GM23338 (cell line): Measurements from ENCODE around the gene P2RY8. TPM values are rescaled to one million over a fixed set of nuclear protein-coding genes. Genes with fewer than 3 reads are reported as not detected.

Source experiments
- ATAC-seq: fragments of 200-7000 bp; cut with Tn5 transposase; 3 replicates; pipeline ENCODE4 v1.9.1; 2020
- DNase-seq: peaks from one replicate; pipeline ENCODE4 v3.0.0-alpha.2; 2015; ENCODE audit warnings: low spot score
- H2AFZ ChIP-seq: fragments of 200-600 bp; sonication (generic); 2 replicates; pipeline ENCODE4 v1.8.0; 2016; ENCODE audit warnings: antibody characterized with exemption, mild to moderate bottlenecking, moderate library complexity
- H3F3A ChIP-seq: fragments of 200-600 bp; sonication (generic); replicated peaks from 2 replicates; pipeline ENCODE4 v1.8.0; 2017; ENCODE audit warnings: antibody characterized with exemption, mixed run types, low read depth
- H3K27ac ChIP-seq: fragments of 200-600 bp; sonication (generic); 2 replicates; pipeline ENCODE4 v1.6.1; 2016; ENCODE audit warnings: low read depth
- H3K27me3 ChIP-seq: fragments of 200-600 bp; sonication (generic); 2 replicates; pipeline ENCODE4 v1.8.0; 2016; ENCODE audit warnings: mild to moderate bottlenecking, mixed run types, moderate library complexity; ENCODE audit not compliant: insufficient read depth
- H3K36me3 ChIP-seq: fragments of 200-600 bp; sonication (generic); 2 replicates; pipeline ENCODE4 v1.8.0; 2016; ENCODE audit warnings: mild to moderate bottlenecking; ENCODE audit not compliant: insufficient read depth
- H3K4me1 ChIP-seq: fragments of 200-600 bp; sonication (generic); 2 replicates; pipeline ENCODE4 v1.8.0; 2016; ENCODE audit warnings: mild to moderate bottlenecking, moderate library complexity; ENCODE audit not compliant: insufficient read depth
- H3K4me2 ChIP-seq: fragments of 200-600 bp; sonication (generic); 2 replicates; pipeline ENCODE4 v1.7.1; 2017; ENCODE audit warnings: mixed run types
- H3K4me3 ChIP-seq: fragments of 200-600 bp; sonication (generic); 2 replicates; pipeline ENCODE4 v1.6.1; 2016; ENCODE audit warnings: mixed run types
- H3K79me2 ChIP-seq: fragments of 200-600 bp; sonication (generic); replicated peaks from 2 replicates; pipeline ENCODE4 v1.8.0; 2017; ENCODE audit warnings: mild to moderate bottlenecking; ENCODE audit not compliant: insufficient read depth
- H3K9me2 ChIP-seq: fragments of 200-600 bp; sonication (generic); 2 replicates; pipeline ENCODE4 v1.8.0; 2017; ENCODE audit not compliant: insufficient read depth
- H4K20me1 ChIP-seq: fragments of 200-600 bp; sonication (generic); replicated peaks from 2 replicates; pipeline ENCODE4 v1.8.0; 2017; ENCODE audit warnings: mild to moderate bottlenecking; ENCODE audit not compliant: insufficient read depth
- H3K27ac Mint-ChIP-seq: 2 replicates; pipeline ENCODE4 v1.8.0; 2020; ENCODE audit warnings: inconsistent platforms, mild to moderate bottlenecking, moderate library complexity, mixed read lengths
- H3K27me3 Mint-ChIP-seq: 3 replicates; pipeline ENCODE4 v1.8.0; 2022; ENCODE audit warnings: low read depth, mild to moderate bottlenecking, moderate library complexity, mixed read lengths, inconsistent platforms; ENCODE audit not compliant: insufficient read depth, poor library complexity
- H3K36me3 Mint-ChIP-seq: 3 replicates; pipeline ENCODE4 v1.8.0; 2021; ENCODE audit warnings: low read depth, mild to moderate bottlenecking, inconsistent platforms, moderate library complexity, mixed read lengths
- H3K4me1 Mint-ChIP-seq: 3 replicates; pipeline ENCODE4 v1.8.0; 2020; ENCODE audit warnings: mild to moderate bottlenecking, inconsistent platforms, mixed read lengths
- H3K4me3 Mint-ChIP-seq: 3 replicates; pipeline ENCODE4 v1.8.0; 2021; ENCODE audit warnings: moderate library complexity, mild to moderate bottlenecking, inconsistent platforms, mixed read lengths
- H3K9me3 Mint-ChIP-seq: 3 replicates; pipeline ENCODE4 v1.8.0; 2020; ENCODE audit warnings: moderate library complexity, mild to moderate bottlenecking, inconsistent platforms, mixed read lengths
- CREB1 ChIP-seq: fragments of 250-450 bp; sonication (Bioruptor Pico); IDR thresholded peaks from 2 replicates; pipeline ENCODE4 v1.5.0; 2020; ENCODE audit warnings: low read depth, mild to moderate bottlenecking, moderate library complexity
- ETS1 ChIP-seq: IDR thresholded peaks from 2 replicates; pipeline ENCODE4 v1.6.1; 2016; ENCODE audit warnings: antibody characterized with exemption
- EZH2 ChIP-seq: fragments of 200-600 bp; sonication (generic); IDR thresholded peaks from one replicate; pipeline ENCODE4 v1.8.0; 2017; ENCODE audit warnings: antibody characterized with exemption, mild to moderate bottlenecking, low read depth; ENCODE audit not compliant: unreplicated experiment
- EZH2phosphoT487 ChIP-seq: fragments of 200-600 bp; sonication (generic); IDR thresholded peaks from one replicate; pipeline ENCODE4 v1.8.1; 2018; ENCODE audit warnings: antibody characterized with exemption; ENCODE audit not compliant: unreplicated experiment
- JUNB ChIP-seq: IDR thresholded peaks from one replicate; pipeline ENCODE4 v1.6.1; 2016; ENCODE audit warnings: antibody characterized with exemption; ENCODE audit not compliant: unreplicated experiment
- NANOG ChIP-seq: IDR thresholded peaks from 2 replicates; pipeline ENCODE4 v1.6.1; 2016; ENCODE audit warnings: antibody characterized with exemption, borderline replicate concordance
- POLR2AphosphoS5 ChIP-seq: IDR thresholded peaks from 2 replicates; pipeline ENCODE4 v1.6.1; 2016; ENCODE audit warnings: antibody characterized with exemption, low read depth
- ZNF114 ChIP-seq: fragments of 250-450 bp; sonication (Bioruptor Pico); IDR thresholded peaks from 2 replicates; pipeline ENCODE4 v1.5.0; 2020; ENCODE audit warnings: mild to moderate bottlenecking, moderate library complexity
- ZNF331 ChIP-seq: fragments of 250-450 bp; sonication (Bioruptor Pico); IDR thresholded peaks from 2 replicates; pipeline ENCODE4 v1.5.0; 2020; ENCODE audit warnings: low read depth, mild to moderate bottlenecking, moderate library complexity
- ZNF462 ChIP-seq: fragments of 250-450 bp; sonication (Bioruptor Pico); IDR thresholded peaks from 2 replicates; pipeline ENCODE4 v1.5.0; 2020; ENCODE audit warnings: mild to moderate bottlenecking, moderate library complexity
- polyA plus RNA-seq: library from polyadenylated mRNA; unstranded; fragments of >200 nt; fragmentation: Nextera tagmentation; extraction: Ambion mirVana; gene quantifications from 2 replicates; pipeline ENCODE4 v1.2.1, GENCODE V29; 2016
- total RNA-seq: library from RNA; depleted of rRNA; stranded (reverse); fragments of >200 nt; shearing (Covaris generic); gene quantifications from 2 replicates; pipeline ENCODE4 v1.2.3, GENCODE V29; 2014

P2RY8 gene
- total and polyA plus RNA-seq, 2 experiments from 2014 or later, result 0.24 TPM; not detected in 1

- H3F3A ChIP-seq, result no peaks in the 10 kb centered on the region
- Mint-ChIP-seq H3K9me3 (peaks cover 42% of the 10 kb centered on the region), H3K4me3 (no peak overlapping the region), H3K27ac (no peak overlapping the region), H3K36me3 (peaks cover 67% of the 10 kb centered on the region), H3K27me3 (peaks cover 10% of the 10 kb centered on the region), H3K4me1 (no peaks in the 10 kb centered on the region; the same call in 2 of the 3 replicates)
- H3K27ac ChIP-seq, result no peak overlapping the region
- H3K4me2 ChIP-seq, result no peak overlapping the region
- peaks cover 10% of the 10 kb centered on the region for H4K20me1 ChIP-seq
- ATAC-seq (no peak), DNase-seq (no peak)
- H3K36me3 ChIP-seq, result peaks cover 2% of the 10 kb centered on the region; the same call in 1 of the 2 replicates
- no peaks in the 10 kb centered on the region for H3K27me3 ChIP-seq
- no peak overlapping the region for H3K4me3 ChIP-seq
- H3K9me2 ChIP-seq, result no peaks in the 10 kb centered on the region
- peaks cover 2% of the 10 kb centered on the region; the same call in 1 of the 2 replicates for H3K79me2 ChIP-seq
- no peak for TF ChIP-seq EZH2
- TF ChIP-seq ZNF331, result no peak
- TF ChIP-seq ZNF114 (CRISPR knock-in tag), result no peak
- no peak for TF ChIP-seq EZH2phosphoT487
- no peak for TF ChIP-seq NANOG
- no peaks in the 10 kb centered on the region for H3K4me1 ChIP-seq
- no peak overlapping the region for H2AFZ ChIP-seq
Observed at GRCh38 chrX:1435241-1435895, 101.6 kb downstream of the P2RY8 start.

- Histone ChIP-seq H3F3A (no peaks in the 10 kb centered on the region), H3K27ac (no peak overlapping the region; the same call in 1 of the 2 replicates), H4K20me1 (peaks cover 12% of the 10 kb centered on the region), H3K36me3 (peaks cover 4% of the 10 kb centered on the region; the same call in 1 of the 2 replicates), H3K9me2 (no peaks in the 10 kb centered on the region), H3K4me1 (no peaks in the 10 kb centered on the region), H3K4me3 (no peak overlapping the region), H3K79me2 (no peaks in the 10 kb centered on the region; the same call in 1 of the 2 replicates), H2AFZ (no peak overlapping the region), H3K4me2 (no peak overlapping the region), H3K27me3 (no peaks in the 10 kb centered on the region)
- H3K27me3 Mint-ChIP-seq, result peaks cover 10% of the 10 kb centered on the region
- H3K27ac Mint-ChIP-seq, result no peak overlapping the region
- no peaks in the 10 kb centered on the region; the same call in 2 of the 3 replicates for H3K4me1 Mint-ChIP-seq
- ATAC-seq (no peak), DNase-seq (no peak)
- no peak overlapping the region for H3K4me3 Mint-ChIP-seq
- H3K9me3 Mint-ChIP-seq, result peaks cover 40% of the 10 kb centered on the region
- H3K36me3 Mint-ChIP-seq, result peaks cover 68% of the 10 kb centered on the region
- TF ChIP-seq ETS1 (no peak), ZNF331 (no peak), POLR2AphosphoS5 (no peak), CREB1 (CRISPR knock-in tag) (no peak), NANOG (no peak), ZNF462 (no peak), EZH2phosphoT487 (no peak), ZNF114 (CRISPR knock-in tag) (no peak), JUNB (no peak)
Observed at GRCh38 chrX:1434871-1435240, 102.1 kb downstream of the P2RY8 start.
